Hematopoietic multipotent progenitor cell treated with erythropoietin and hydrocortisone succinate and interleukin-3 and kit ligand, for 8 days (in vitro differentiated cells): ENCODE measurements around the gene MGAT4B.

ENCODE experiments used
- DNase-seq: peaks from one replicate; pipeline ENCODE4 v3.0.0-alpha.2; 2015

MGAT4B gene

GRCh38 chr5:179767496-179768100 lies 39.1 kb downstream of the MGAT4B start:
- DNase-seq: no peak

- no peak for DNase-seq
These were observed 39.8 kb downstream of the MGAT4B start for GRCh38 chr5:179766726-179767455.

- DNase-seq: peak; percentile 49
These were observed 40.5 kb downstream of the MGAT4B start for GRCh38 chr5:179766021-179766725.

- peak; percentile 38 for DNase-seq
These were observed 41.3 kb downstream of the MGAT4B start for GRCh38 chr5:179765400-179765799.

- no peak for DNase-seq
These were observed 42.6 kb downstream of the MGAT4B start for GRCh38 chr5:179764056-179764455.

GRCh38 chr5:179763215-179763945 lies 43.3 kb downstream of the MGAT4B start:
- DNase-seq: peak; percentile 72

GRCh38 chr5:179762781-179763176 lies 43.9 kb downstream of the MGAT4B start:
- DNase-seq: peak; percentile 28

GRCh38 chr5:179762079-179762780 lies 44.4 kb downstream of the MGAT4B start:
- DNase-seq: peak; percentile 55

GRCh38 chr5:179759581-179760551 lies 46.8 kb downstream of the MGAT4B start:
- no peak for DNase-seq

GRCh38 chr5:179758955-179759354 lies 47.7 kb downstream of the MGAT4B start:
- DNase-seq: no peak

- DNase-seq: no peak
These were observed 51.6 kb downstream of the MGAT4B start for GRCh38 chr5:179755022-179755421.

- no peak for DNase-seq
These were observed 52.7 kb downstream of the MGAT4B start for GRCh38 chr5:179753971-179754370.

- DNase-seq: no peak
These were observed 56.7 kb downstream of the MGAT4B start for GRCh38 chr5:179749857-179750508.

- no peak for DNase-seq
These were observed 58.9 kb downstream of the MGAT4B start for GRCh38 chr5:179747811-179748210.
